Measurements from ENCODE around the gene HNRNPD. TPM values are rescaled to one million over a fixed set of nuclear protein-coding genes. Genes with fewer than 3 reads are reported as not detected.
"Not testable (repeated sequence)": the region's sequence is repeated elsewhere in the genome, so short reads cannot be mapped to it uniquely, and the experiment has no call there.

The HNRNPD gene
- polyA plus RNA-seq, 3 donors from 2014 or later, result 133 to 287 (median 221) TPM

- no peaks in the 10 kb centered on the region for H3K27me3 Mint-ChIP-seq (ENCODE audit: low read depth in 3 of 3)
- H3K9me3 Mint-ChIP-seq, result no peaks in the 10 kb centered on the region
- H3K4me3 Mint-ChIP-seq, result peak overlapping the region in 4 of 5 donors; percentile 37 to 62 (median 40)
- no peak for DNase-seq
- peak overlapping the region in 5 of 6 donors; percentile 22 to 82 (median 71) for H3K27ac Mint-ChIP-seq
- H3K36me3 Mint-ChIP-seq, result peaks cover 0 to 10% (median 9%) of the 10 kb centered on the region in 3 donors
- peaks cover 85 to 98% of the 10 kb centered on the region in 2 donors for H3K4me1 Mint-ChIP-seq
Measured at GRCh38 chr4:82363896-82364487, 9.8 kb downstream of the HNRNPD start.

GRCh38 chr4:82362565-82362964 is 11.2 kb downstream of the HNRNPD start:
- H3K4me1 Mint-ChIP-seq, result peaks cover 82 to 98% of the 10 kb centered on the region in 2 donors
- peak overlapping the region in 4 of 6 donors; percentile 25 to 68 (median 60) for H3K27ac Mint-ChIP-seq
- peaks cover 0 to 14% (median 10%) of the 10 kb centered on the region in 3 donors for H3K36me3 Mint-ChIP-seq
- H3K9me3 Mint-ChIP-seq, result no peaks in the 10 kb centered on the region
- no peaks in the 10 kb centered on the region for H3K27me3 Mint-ChIP-seq (ENCODE audit: low read depth in 3 of 3)
- H3K4me3 Mint-ChIP-seq, result peak overlapping the region in 3 of 5 donors; percentile 2 to 15 (median 14)
- DNase-seq, result no peak

- H3K27me3 Mint-ChIP-seq (ENCODE audit: low read depth in 3 of 3), result peaks cover 0 to 3% (median 2%) of the 10 kb centered on the region in 3 donors
- peaks cover 3 to 26% (median 15%) of the 10 kb centered on the region in 3 donors for H3K36me3 Mint-ChIP-seq
- H3K27ac Mint-ChIP-seq, result peak overlapping the region; percentile 1 to 83 (median 61)
- peak; percentile 22 to 33 (median 30) for DNase-seq
- peaks cover 73 to 99% of the 10 kb centered on the region in 2 donors for H3K4me1 Mint-ChIP-seq
- no peaks in the 10 kb centered on the region for H3K9me3 Mint-ChIP-seq
- H3K4me3 Mint-ChIP-seq, result peak overlapping the region in 1 of 5 donors; percentile 6
Measured at GRCh38 chr4:82360298-82361177, 13.3 kb downstream of the HNRNPD start.

GRCh38 chr4:82358847-82359246 is 14.9 kb downstream of the HNRNPD start:
- DNase-seq, result no peak
- H3K4me3 Mint-ChIP-seq, result no peak overlapping the region
- H3K36me3 Mint-ChIP-seq, result peaks cover 7 to 36% (median 16%) of the 10 kb centered on the region in 3 donors
- H3K27me3 Mint-ChIP-seq (ENCODE audit: low read depth in 3 of 3), result peaks cover 0 to 3% (median 2%) of the 10 kb centered on the region in 3 donors
- H3K4me1 Mint-ChIP-seq, result peaks cover 65 to 96% of the 10 kb centered on the region in 2 donors
- H3K27ac Mint-ChIP-seq, result peak overlapping the region in 5 of 6 donors; percentile 48 to 63 (median 58)
- H3K9me3 Mint-ChIP-seq, result no peaks in the 10 kb centered on the region

GRCh38 chr4:82357640-82358039 is 16.2 kb downstream of the HNRNPD start:
- peaks cover 0 to 3% (median 2%) of the 10 kb centered on the region in 3 donors for H3K27me3 Mint-ChIP-seq (ENCODE audit: low read depth in 3 of 3)
- no peak overlapping the region for H3K4me3 Mint-ChIP-seq
- H3K4me1 Mint-ChIP-seq, result peaks cover 63 to 96% of the 10 kb centered on the region in 2 donors
- peak overlapping the region in 5 of 6 donors; percentile 23 to 66 (median 50) for H3K27ac Mint-ChIP-seq
- no peak for DNase-seq
- H3K36me3 Mint-ChIP-seq, result peaks cover 7 to 40% (median 16%) of the 10 kb centered on the region in 3 donors
- H3K9me3 Mint-ChIP-seq, result no peaks in the 10 kb centered on the region

- H3K4me1 Mint-ChIP-seq, result peaks cover 48 to 84% of the 10 kb centered on the region in 2 donors
- no peak for DNase-seq
- H3K27me3 Mint-ChIP-seq (ENCODE audit: low read depth in 3 of 3), result peaks cover 0 to 5% (median 3%) of the 10 kb centered on the region in 3 donors
- no peak overlapping the region for H3K27ac Mint-ChIP-seq
- H3K36me3 Mint-ChIP-seq, result peaks cover 7 to 44% (median 20%) of the 10 kb centered on the region in 3 donors
- H3K4me3 Mint-ChIP-seq, result no peak overlapping the region
- no peaks in the 10 kb centered on the region for H3K9me3 Mint-ChIP-seq
Measured at GRCh38 chr4:82354788-82355187, 19.0 kb downstream of the HNRNPD start.

- Mint-ChIP-seq H3K27me3 (ENCODE audit: low read depth in 3 of 3) (peaks cover 0 to 5% (median 3%) of the 10 kb centered on the region in 3 donors), H3K4me1 (peaks cover 37 to 82% of the 10 kb centered on the region in 2 donors), H3K36me3 (peaks cover 7 to 39% (median 13%) of the 10 kb centered on the region in 3 donors), H3K27ac (peak overlapping the region; percentile 17 to 79 (median 59)), H3K9me3 (no peaks in the 10 kb centered on the region), H3K4me3 (no peak overlapping the region)
- DNase-seq, result no peak
Measured at GRCh38 chr4:82352825-82353366, 20.9 kb downstream of the HNRNPD start.

GRCh38 chr4:82352118-82352824 is 21.5 kb downstream of the HNRNPD start:
- Mint-ChIP-seq H3K9me3 (no peaks in the 10 kb centered on the region), H3K4me3 (no peak overlapping the region), H3K36me3 (peaks cover 7 to 36% (median 9%) of the 10 kb centered on the region in 3 donors), H3K27ac (peak overlapping the region; percentile 17 to 79 (median 58)), H3K27me3 (ENCODE audit: low read depth in 3 of 3) (peaks cover 0 to 5% (median under 1%) of the 10 kb centered on the region in 3 donors), H3K4me1 (peaks cover 32 to 76% of the 10 kb centered on the region in 2 donors)
- DNase-seq, result no peak

GRCh38 chr4:82346126-82346525 is 27.7 kb downstream of the HNRNPD start:
- Mint-ChIP-seq H3K36me3 (peaks cover 0 to 9% (median 4%) of the 10 kb centered on the region in 3 donors), H3K27me3 (ENCODE audit: low read depth in 3 of 3) (no peaks in the 10 kb centered on the region), H3K9me3 (no peaks in the 10 kb centered on the region), H3K4me1 (peaks cover 10 to 23% of the 10 kb centered on the region in 2 donors), H3K4me3 (no peak overlapping the region), H3K27ac (peak overlapping the region in 2 of 6 donors; percentile 14 to 51)
- no peak for DNase-seq

GRCh38 chr4:82335043-82335442 is 38.7 kb downstream of the HNRNPD start:
- Mint-ChIP-seq H3K9me3 (peaks cover 0 to 4% (median 1%) of the 10 kb centered on the region in 6 donors), H3K36me3 (peaks cover 4 to 9% (median 5%) of the 10 kb centered on the region in 3 donors), H3K27me3 (ENCODE audit: low read depth in 3 of 3) (no peaks in the 10 kb centered on the region), H3K4me3 (no peak overlapping the region), H3K4me1 (no peaks in the 10 kb centered on the region), H3K27ac (peak overlapping the region in 1 of 6 donors; percentile 13)
- no peak for DNase-seq

GRCh38 chr4:82333641-82334040 is 40.1 kb downstream of the HNRNPD start:
- H3K36me3 Mint-ChIP-seq; H3K27me3 Mint-ChIP-seq (ENCODE audit: low read depth in 3 of 3); DNase-seq; H3K9me3 Mint-ChIP-seq; H3K4me1 Mint-ChIP-seq; H3K27ac Mint-ChIP-seq: not testable (repeated sequence)
- peak overlapping the region in 1 of 5 donors; percentile 35 for H3K4me3 Mint-ChIP-seq

- Mint-ChIP-seq H3K36me3 (peaks cover 4 to 9% (median 5%) of the 10 kb centered on the region in 3 donors), H3K27me3 (ENCODE audit: low read depth in 3 of 3) (no peaks in the 10 kb centered on the region), H3K9me3 (peaks cover 0 to 7% (median 1%) of the 10 kb centered on the region in 6 donors), H3K4me1 (no peaks in the 10 kb centered on the region), H3K27ac (no peak overlapping the region), H3K4me3 (no peak overlapping the region)
- DNase-seq, result no peak
Measured at GRCh38 chr4:82331814-82332213, 42.0 kb downstream of the HNRNPD start.

GRCh38 chr4:82320351-82320750 is 53.4 kb downstream of the HNRNPD start:
- no peak for DNase-seq
- Mint-ChIP-seq H3K27ac (no peak overlapping the region), H3K36me3 (peaks cover 0 to 6% (median 0%) of the 10 kb centered on the region in 3 donors), H3K27me3 (ENCODE audit: low read depth in 3 of 3) (peaks cover 2 to 7% (median 3%) of the 10 kb centered on the region in 3 donors), H3K4me3 (no peak overlapping the region), H3K4me1 (no peaks in the 10 kb centered on the region), H3K9me3 (peaks cover 0 to 4% (median 0%) of the 10 kb centered on the region in 6 donors)

All from immature natural killer cell (primary cell).